A673 (cell line): ENCODE data around the gene SNCAIP. TPM values are rescaled to one million over a fixed set of nuclear protein-coding genes. Genes with fewer than 3 reads are reported as not detected.

ENCODE experiments used
- BruUV-seq: library from RNA; stranded (reverse); fragments of 400-500 nt; replicated peaks from 2 replicates; lab custom pipeline; 2021; lab: Mats Ljungman, UMichigan
- CTCF ChIA-PET: fragments of 300-600 bp; sonication (Branson Sonifier 250); formaldehyde crosslinking; loops from one replicate; lab custom pipeline; 2022; ENCODE audit warnings: antibody characterized with exemption; lab: Charles Lee
- POLR2A ChIA-PET: fragments of 300-600 bp; sonication (Branson Sonifier 250); formaldehyde crosslinking; loops from one replicate; lab custom pipeline; 2022; ENCODE audit warnings: antibody characterized with exemption; ENCODE audit not compliant: low non-redundant PET; lab: Charles Lee
- DNase-seq: peaks from one replicate; pipeline ENCODE4 v3.0.0-alpha.2; 2015; ENCODE audit warnings: low spot score
- H3K27ac ChIP-seq: fragments of 200-600 bp; sonication (generic); 2 replicates; pipeline ENCODE4 v1.5.1; 2016; ENCODE audit warnings: mixed run types, low read depth, mild to moderate bottlenecking, mixed read lengths, antibody characterized with exemption, low read length; ENCODE audit not compliant: poor library complexity, severe bottlenecking
- H3K27me3 ChIP-seq: fragments of 200-600 bp; sonication (generic); replicated peaks from 2 replicates; pipeline ENCODE4 v1.6.1; 2017; ENCODE audit warnings: mixed run types, low read depth, mild to moderate bottlenecking, mixed read lengths, antibody characterized with exemption, low read length; ENCODE audit not compliant: insufficient read depth, poor library complexity
- H3K36me3 ChIP-seq: fragments of 200-600 bp; sonication (generic); 2 replicates; pipeline ENCODE4 v1.6.1; 2016; ENCODE audit warnings: mixed run types, mild to moderate bottlenecking, mixed read lengths, antibody characterized with exemption, low read length; ENCODE audit not compliant: insufficient read depth, poor library complexity, severe bottlenecking
- H3K4me1 ChIP-seq: fragments of 200-600 bp; sonication (generic); 2 replicates; pipeline ENCODE4 v1.6.1; 2017; ENCODE audit warnings: mixed run types, mild to moderate bottlenecking, mixed read lengths, antibody characterized with exemption, low read length; ENCODE audit not compliant: insufficient read depth, poor library complexity, severe bottlenecking
- H3K4me3 ChIP-seq: fragments of 200-600 bp; sonication (generic); 2 replicates; pipeline ENCODE4 v1.5.1; 2016; ENCODE audit warnings: low read depth, mixed run types, mild to moderate bottlenecking, mixed read lengths, low read length; ENCODE audit not compliant: poor library complexity, severe bottlenecking
- H3K9me3 ChIP-seq: fragments of 200-600 bp; sonication (generic); 2 replicates; pipeline ENCODE4 v1.6.1; 2016; ENCODE audit warnings: mixed run types, low read depth, mild to moderate bottlenecking, mixed read lengths, antibody characterized with exemption, low read length; ENCODE audit not compliant: poor library complexity, severe bottlenecking
- EZH2 ChIP-seq: fragments of 200-600 bp; sonication (generic); IDR thresholded peaks from 2 replicates; pipeline ENCODE4 v1.6.1; 2017; ENCODE audit warnings: borderline replicate concordance, low read depth, mild to moderate bottlenecking, mixed read lengths, antibody characterized with exemption, low read length; ENCODE audit not compliant: poor library complexity, severe bottlenecking
- intact Hi-C: fragments of 100-400 bp; cut with micrococcal nuclease; formaldehyde crosslinking; loops from one replicate; pipeline ENCODE4 v1.10.0; 2022; ENCODE audit not compliant: unreplicated experiment
- total RNA-seq: library from RNA; stranded (reverse); gene quantifications from 2 replicates; pipeline ENCODE4 v1.2.3, GENCODE V29; 2021
- TF ChIP-seq, protein P1 (sequence below): fragments of 300-800, 200-600 bp; sonication (generic); conservative IDR thresholded peaks from 2 replicates; pipeline ENCODE4 v1.5.1; 2017; ENCODE audit warnings: low read depth, mild to moderate bottlenecking, antibody characterized with exemption, low read length, moderate library complexity, mixed read lengths

SNCAIP gene
- total RNA-seq, 1 experiment from 2014 or later = not detected

GRCh38 chr5:122465994-122466393 lies 154.0 kb downstream of the SNCAIP start:
- CTCF ChIA-PET = no interaction called here
- BruUV-seq = no TSS peak

GRCh38 chr5:122468351-122469116 lies 156.5 kb downstream of the SNCAIP start:
- no peaks in the 10 kb centered on the region for H3K4me1 ChIP-seq
- CTCF ChIA-PET = no interaction called here
- no peaks in the 10 kb centered on the region for H3K27me3 ChIP-seq
- POLR2A ChIA-PET = no interaction called here
- H3K36me3 ChIP-seq = no peaks in the 10 kb centered on the region
- H3K27ac ChIP-seq = no peak overlapping the region
- no TSS peak for BruUV-seq
- no peak for DNase-seq
- intact Hi-C loops = no loop called here
- no peak overlapping the region for H3K4me3 ChIP-seq
- TF ChIP-seq EZH2 = no peak
- TF ChIP-seq, protein P1, sequence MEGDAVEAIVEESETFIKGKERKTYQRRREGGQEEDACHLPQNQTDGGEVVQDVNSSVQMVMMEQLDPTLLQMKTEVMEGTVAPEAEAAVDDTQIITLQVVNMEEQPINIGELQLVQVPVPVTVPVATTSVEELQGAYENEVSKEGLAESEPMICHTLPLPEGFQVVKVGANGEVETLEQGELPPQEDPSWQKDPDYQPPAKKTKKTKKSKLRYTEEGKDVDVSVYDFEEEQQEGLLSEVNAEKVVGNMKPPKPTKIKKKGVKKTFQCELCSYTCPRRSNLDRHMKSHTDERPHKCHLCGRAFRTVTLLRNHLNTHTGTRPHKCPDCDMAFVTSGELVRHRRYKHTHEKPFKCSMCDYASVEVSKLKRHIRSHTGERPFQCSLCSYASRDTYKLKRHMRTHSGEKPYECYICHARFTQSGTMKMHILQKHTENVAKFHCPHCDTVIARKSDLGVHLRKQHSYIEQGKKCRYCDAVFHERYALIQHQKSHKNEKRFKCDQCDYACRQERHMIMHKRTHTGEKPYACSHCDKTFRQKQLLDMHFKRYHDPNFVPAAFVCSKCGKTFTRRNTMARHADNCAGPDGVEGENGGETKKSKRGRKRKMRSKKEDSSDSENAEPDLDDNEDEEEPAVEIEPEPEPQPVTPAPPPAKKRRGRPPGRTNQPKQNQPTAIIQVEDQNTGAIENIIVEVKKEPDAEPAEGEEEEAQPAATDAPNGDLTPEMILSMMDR = peak; percentile 35; the same call in 1 of the 2 replicates
- no peaks in the 10 kb centered on the region for H3K9me3 ChIP-seq

More at GRCh38 chr5:122465994-122466393, 154.0 kb downstream of the SNCAIP start:
- Histone ChIP-seq H3K9me3 (no peaks in the 10 kb centered on the region), H3K4me3 (no peak overlapping the region), H3K4me1 (no peaks in the 10 kb centered on the region), H3K27me3 (peaks cover 3% of the 10 kb centered on the region), H3K27ac (no peak overlapping the region), H3K36me3 (no peaks in the 10 kb centered on the region)
- POLR2A ChIA-PET = no interaction called here
- intact Hi-C loops = no loop called here
- no peak for DNase-seq
- TF ChIP-seq, protein P1 = no peak

- no peaks in the 10 kb centered on the region for H3K4me1 ChIP-seq
- no peak overlapping the region for H3K27ac ChIP-seq
- no peaks in the 10 kb centered on the region for H3K9me3 ChIP-seq
- CTCF ChIA-PET = no interaction called here
- TF ChIP-seq, protein P1 = no peak
- TF ChIP-seq EZH2 = no peak
- intact Hi-C loops = no loop called here
- H3K27me3 ChIP-seq = no peaks in the 10 kb centered on the region
- POLR2A ChIA-PET = no interaction called here
- H3K36me3 ChIP-seq = no peaks in the 10 kb centered on the region
- no peak overlapping the region for H3K4me3 ChIP-seq
- no TSS peak for BruUV-seq
- DNase-seq = no peak
These were observed 157.4 kb downstream of the SNCAIP start for GRCh38 chr5:122469384-122469919.
